ENCODE measurements around the gene COMMD3.

DNA sequence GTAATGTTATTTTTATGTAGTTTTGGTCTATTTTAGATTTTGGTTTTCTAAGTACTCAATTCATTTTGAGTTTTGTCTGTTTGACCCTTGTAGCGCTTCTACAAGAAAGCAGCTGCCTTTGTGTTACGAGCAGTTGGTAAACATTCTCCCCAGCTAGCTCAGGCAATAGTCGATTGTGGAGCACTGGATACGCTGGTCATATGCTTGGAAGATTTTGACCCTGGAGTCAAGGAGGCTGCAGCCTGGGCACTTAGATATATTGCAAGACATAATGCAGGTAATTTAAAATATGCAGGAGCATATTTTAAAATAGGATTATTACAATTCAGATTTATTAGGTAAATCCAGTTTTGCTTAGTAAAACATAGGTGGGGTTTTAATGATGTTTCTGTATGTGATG lies 52.2 kb downstream of the COMMD3 start:
- no peak for TF ChIP-seq XRCC4 (IDR thresholded peaks at IDR 0.05; ENCODE audit: extremely low read depth, insufficient read depth, insufficient read length)
- no peak for TF ChIP-seq XRCC3 (IDR thresholded peaks at IDR 0.05)
- TF ChIP-seq RCOR1 (IDR thresholded peaks at IDR 0.05; ENCODE audit: borderline replicate concordance in 1 of 2, low read depth in 2 of 2, low read length in 2 of 2) = no peak
- no peak for TF ChIP-seq CTCF (IDR thresholded peaks at IDR 0.05 in 2 of 3, conservative IDR thresholded peaks at IDR 0.05 in 1 of 3; ENCODE audit: insufficient read depth in 2 of 3, low read depth in 1 of 3, low read length in 3 of 3)
- TF ChIP-seq, protein P1, sequence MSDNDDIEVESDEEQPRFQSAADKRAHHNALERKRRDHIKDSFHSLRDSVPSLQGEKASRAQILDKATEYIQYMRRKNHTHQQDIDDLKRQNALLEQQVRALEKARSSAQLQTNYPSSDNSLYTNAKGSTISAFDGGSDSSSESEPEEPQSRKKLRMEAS (CRISPR knock-in tag; IDR thresholded peaks at IDR 0.05) = no peak
- TF ChIP-seq YY1 (IDR thresholded peaks at IDR 0.05; ENCODE audit: borderline replicate concordance in 1 of 3, control insufficient read depth in 1 of 3, extremely low read depth in 1 of 3, insufficient read depth in 3 of 3, insufficient read length in 1 of 3, insufficient replicate concordance in 2 of 3, low read depth in 1 of 3, low read length in 2 of 3) = no peak

Measured in K562 (cell line).